DMS53 (cell line): ENCODE results near the gene KCNK3.
A peak's percentile ranks its signal among the peaks of the same experiment; 100 is the strongest.

Experiments used
- DNase-seq: peaks from one replicate; lab custom pipeline; 2025; lab: John Stamatoyannopoulos, UW

The KCNK3 gene

DNA sequence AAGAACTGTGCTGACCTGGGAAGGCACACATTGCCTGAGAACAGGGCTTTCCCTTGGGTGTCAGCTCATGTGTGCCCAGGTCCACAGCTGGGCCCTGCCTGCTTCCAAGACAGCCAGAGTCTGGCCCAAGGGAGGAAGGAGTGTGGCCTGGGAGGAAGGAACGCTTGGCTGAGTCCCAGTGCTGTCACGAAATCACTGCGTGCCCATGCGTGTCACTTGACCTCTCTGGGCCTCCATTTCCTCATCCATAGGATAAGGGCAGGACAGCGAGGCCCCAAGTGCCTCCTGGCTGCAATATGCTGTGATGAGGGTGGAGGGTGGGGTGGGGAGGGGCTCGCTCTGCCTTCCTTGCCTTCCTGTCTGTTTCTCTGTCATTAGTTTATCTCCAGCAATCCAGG is 642 bp upstream of the KCNK3 start:
- DNase-seq = peak; percentile 86

DNA sequence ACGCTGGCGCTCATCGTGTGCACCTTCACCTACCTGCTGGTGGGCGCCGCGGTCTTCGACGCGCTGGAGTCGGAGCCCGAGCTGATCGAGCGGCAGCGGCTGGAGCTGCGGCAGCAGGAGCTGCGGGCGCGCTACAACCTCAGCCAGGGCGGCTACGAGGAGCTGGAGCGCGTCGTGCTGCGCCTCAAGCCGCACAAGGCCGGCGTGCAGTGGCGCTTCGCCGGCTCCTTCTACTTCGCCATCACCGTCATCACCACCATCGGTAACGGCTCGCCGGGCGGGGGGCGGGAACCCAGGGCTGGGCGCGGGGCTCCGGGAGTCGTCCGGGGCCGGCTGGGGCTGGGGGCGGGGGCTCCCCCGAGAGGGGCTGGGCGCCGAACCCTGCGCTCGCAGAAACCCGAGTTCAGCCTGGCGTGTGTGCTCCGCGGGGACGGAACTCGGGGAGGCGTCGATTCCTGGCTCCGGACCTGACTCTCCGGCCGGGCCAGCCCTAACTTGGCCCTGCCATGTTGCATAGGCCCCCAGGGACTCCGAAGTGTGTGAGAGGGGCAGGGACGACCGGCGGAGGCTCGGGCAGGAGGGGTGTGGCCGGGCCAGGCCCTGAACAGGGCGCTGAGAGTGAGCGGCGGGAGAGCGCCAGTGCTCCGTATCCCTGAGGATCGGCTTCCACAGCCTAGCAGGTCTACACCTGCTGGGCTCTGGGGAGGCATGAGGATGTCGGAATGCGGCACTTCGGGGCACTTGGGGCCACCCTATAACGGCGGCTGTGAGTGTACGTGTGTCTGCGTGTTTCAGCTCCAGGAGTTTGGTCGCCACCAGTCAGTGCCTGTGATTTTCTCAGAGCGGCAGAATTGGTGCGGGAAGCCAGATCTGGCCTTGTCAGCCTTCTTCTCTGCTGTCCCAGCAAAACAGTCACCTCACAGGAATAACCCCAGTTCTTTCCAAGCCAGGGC is 651 bp downstream of the KCNK3 start:
- peak; percentile 73 for DNase-seq

DNA sequence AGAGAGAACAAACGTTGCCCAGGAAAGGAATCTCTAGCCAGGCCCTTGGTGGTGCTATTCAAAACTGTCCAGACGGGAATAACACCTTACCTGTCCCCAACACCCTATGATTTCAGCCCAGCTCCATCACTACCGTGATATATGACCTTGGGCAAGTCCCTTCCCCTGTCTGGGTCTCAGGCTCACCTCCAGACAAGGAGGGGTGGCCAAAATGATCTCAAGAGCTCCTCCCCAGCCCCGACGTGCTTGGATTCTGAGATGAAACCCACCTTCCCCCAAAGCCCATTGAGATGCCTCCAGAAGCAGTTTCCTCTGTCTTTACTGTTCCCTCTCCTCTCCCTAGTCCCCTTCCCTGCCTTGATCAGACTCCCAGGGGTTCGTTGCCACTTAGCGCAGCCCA is 1.5 kb downstream of the KCNK3 start:
- no peak for DNase-seq

DNA sequence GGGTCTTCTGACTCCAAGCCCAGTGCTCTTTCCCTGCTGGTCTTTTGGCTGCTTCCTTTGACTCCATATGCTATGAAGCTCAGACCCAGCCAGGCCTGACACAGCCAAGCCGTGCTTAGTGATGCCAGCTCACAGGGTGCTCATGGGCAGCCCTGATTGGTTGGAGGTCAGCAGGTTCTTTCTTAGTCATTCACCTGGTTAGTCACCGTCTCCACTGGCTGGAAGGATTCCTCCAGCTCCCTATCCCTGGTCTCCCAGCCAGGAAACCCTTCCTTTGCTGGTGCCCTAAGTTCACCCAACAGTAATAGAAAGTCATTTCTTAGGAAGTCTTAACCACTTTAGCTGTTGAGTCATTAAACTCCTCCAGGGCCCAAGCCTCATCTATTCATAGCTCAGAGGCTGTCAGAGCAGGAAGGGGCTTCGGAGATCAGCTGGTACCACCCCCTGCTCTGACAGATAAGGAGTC is 3.9 kb downstream of the KCNK3 start:
- peak; percentile 70 for DNase-seq

DNA sequence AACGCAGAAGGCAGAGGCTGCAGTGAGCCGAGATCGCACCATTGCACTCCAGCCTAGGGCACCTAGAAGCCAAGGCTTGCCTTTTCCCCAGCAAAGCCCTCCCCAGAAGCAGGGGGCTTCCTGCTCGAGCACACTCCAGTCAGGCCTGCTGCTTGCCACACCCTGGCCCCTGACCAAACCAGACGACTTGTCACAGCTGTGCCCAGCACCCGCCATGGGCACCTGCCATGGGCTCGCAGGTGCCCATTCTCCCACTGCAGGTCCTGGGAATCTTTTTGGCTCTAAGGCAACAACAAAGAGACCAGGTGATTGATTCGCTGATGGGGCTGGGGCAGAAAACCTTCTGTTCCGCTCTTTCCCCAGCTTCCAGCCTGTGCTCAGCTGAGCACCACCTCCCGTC is 4.9 kb downstream of the KCNK3 start:
- no peak for DNase-seq

DNA sequence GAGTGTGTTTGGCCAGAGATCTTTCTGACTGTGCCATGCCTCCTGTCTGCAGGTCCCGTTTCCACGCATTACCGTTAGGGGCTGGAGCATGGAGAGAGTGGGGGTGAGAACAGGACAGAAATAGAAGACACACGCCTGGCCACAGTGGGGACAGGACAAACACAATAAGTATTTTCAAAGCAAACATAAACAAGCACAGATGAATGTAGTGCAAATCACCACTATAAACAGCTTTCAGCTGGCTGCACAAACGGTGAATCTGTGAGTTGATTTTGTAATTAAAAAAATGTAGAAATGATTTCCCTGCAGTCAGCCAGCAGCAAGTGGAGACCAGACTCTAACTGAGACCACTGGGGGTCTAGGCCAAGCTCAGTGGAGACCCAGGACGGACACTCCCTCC is 6.8 kb downstream of the KCNK3 start:
- DNase-seq = no peak

DNA sequence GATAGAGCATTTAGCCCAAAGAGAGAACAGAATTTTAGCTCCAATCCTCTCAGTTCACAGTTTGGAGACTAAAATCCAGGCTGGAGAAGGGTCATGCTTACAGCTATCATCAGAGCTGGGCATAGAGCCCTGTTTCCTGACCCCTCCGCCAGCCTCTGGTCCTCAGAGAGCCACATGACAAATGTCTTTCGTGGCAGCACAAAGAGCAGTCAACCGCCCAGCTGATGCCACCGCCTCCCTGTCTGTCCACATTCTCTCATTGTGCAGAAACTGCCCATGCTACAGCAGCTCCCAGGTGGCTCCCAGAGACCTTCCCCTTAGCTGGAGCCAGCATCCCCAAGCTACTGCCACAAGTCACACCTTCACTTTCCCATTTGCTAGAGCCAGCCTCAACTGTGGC is 7.6 kb downstream of the KCNK3 start:
- no peak for DNase-seq

DNA sequence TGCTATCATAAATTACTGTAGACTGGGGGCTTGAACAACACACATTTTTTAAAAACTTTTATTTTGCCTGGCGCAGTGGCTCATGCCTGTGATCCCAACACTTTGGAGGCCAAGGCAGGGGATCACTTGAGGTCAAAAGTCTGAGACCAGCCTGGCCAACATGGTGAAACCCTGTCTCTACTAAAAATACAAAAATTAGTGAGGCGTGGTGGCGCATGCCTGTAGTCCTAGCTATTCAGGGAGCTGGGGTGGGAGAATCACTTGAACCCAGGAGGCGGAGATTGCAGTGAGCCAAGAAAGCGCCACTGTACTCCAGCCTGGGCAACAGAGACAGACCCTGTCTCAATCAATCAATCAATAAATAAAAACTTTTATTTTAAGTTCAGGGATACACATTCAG is 9.1 kb downstream of the KCNK3 start:
- DNase-seq = no peak

DNA sequence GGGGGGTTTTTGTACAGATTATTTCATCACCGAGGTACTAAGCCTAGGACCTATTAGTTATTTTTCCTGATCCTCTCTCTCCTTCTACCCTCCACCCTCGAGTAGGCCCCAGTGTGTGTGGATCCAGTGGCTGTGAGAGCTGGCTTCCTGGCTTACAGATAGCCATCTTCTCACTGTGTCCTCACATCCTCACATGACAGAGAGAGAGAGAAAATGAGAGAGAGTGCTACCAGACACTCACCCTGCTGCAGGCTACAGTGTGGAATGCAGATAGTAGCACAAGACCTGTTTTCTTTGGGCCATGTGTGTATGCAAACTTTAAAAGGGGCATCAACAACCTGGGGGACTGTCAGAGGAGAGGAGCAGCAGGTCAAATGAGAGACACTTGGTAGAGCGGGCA is 9.5 kb downstream of the KCNK3 start:
- DNase-seq = no peak

DNA sequence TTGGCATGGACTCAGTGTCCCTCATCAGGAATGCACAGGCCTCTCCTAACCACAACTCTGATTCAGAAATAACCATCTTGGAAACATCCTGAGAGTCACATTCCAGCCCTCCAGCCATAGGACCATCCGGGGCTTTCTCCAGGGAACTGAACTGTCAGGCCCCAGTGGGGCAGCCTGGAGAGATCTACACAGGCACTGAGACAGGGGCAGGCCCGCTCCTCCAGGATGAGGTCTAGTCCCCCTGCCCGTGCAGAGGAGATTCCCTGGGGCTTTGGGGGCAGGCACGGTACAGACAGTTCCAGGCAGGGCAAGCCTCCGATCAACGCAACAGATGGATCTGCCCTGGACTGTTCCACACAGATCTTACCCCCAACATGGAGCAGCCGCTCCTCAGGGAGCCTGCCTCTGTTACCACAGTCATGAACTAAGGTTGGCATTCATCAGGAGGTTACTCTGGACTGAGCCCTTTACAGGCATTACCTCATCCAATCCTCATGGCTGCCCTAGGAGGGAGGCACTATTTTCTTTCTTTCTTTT is 12.0 kb downstream of the KCNK3 start:
- no peak for DNase-seq

DNA sequence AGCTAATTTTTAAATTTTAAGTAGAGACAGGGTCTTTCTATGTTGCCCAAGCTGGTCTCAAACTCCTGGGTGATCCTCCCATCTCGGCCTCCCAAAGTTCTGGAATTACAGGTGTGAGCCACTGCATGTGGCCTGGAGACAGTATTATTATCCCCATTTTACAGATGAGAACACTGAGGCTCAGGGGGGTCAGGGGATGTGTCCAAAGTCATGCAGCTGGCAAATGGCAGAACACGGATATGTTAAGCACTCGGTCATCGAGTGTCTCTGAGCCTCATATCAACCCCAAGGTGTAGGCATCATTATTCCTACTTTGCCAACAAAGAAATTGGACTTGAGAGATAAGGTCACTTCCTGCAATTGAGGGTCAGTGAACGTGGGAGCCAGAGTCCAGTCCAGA is 12.6 kb downstream of the KCNK3 start:
- no peak for DNase-seq

DNA sequence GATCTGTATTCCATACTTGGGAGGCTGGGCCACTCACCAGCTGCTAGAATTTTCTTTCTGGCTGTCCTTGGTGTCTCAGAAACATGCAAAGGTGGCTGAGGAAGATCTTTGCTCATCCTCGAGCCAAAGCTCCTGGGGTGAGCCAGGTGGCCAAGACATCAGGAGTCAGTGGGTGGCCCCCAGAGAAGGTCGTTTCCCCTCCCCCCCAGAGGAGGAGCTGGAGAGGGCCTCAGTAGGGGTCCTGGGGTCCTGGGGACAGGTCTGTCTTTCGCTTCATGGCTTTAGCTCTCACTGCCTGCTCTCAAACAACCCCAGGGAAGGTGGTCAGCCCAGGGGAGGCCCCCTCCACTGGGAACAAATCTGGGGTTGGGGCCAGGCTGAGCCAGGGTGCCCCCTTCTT is 13.6 kb downstream of the KCNK3 start:
- DNase-seq = no peak

DNA sequence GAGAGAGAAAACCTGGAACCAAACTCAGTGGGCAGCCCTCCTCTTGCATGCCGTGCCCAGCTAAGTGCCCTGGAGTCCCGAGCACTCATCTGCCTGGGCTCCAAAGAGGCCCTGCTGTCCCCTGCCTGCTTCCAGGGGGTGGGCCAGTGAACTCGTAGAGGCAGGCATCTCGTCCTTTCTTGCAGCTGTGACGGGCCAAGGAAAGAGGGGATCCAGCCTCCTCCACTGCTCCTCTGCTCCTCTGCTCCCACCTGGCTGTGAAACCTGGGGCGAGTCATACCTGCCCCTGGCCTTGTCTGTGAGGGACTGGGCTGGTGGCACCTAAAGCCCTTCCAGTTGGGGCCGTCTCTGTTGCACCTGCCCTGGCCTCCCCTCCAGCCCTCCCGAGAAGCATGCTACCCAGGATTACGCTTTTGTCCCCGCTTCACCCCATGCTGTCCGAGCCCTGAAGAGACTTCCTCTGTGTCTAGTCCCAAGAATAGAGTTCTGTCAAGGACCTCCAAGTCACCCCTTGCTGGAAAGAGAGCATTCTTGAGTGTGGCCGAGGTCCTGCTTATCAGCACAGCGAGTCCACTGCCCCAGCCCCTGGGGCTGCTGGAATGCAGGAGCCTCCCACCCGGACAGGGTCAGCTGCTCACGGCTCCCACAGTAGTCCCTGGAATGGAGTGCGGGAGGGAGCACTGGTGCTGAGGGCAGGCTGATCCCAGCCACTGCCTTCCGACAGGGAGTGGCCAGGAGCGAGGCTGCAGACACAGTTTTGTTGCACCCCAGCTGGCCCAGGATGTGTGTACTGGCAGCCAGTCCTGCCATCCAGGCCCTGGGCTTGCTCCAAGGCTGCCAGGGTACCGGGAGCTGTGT is 14.3 kb downstream of the KCNK3 start:
- no peak for DNase-seq

DNA sequence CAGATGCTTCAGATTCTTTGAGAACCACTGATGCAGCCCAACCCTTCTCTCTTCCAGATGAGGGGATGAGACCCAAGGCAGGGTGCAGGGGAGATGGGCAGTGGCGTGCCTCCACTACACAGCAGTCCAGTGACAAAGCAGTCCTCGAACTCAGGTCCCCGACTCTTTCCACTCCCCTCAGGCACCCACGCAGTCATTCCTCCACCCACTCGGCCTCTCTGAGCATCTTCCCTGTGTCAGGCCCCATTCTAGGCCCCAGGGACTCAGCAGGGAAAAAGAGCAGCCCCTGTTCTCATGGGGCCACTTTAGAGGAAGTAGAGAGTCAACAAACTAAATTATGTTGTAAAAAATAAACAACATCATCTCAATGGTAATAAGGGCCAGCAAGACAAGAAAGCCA is 15.2 kb downstream of the KCNK3 start:
- DNase-seq = no peak

DNA sequence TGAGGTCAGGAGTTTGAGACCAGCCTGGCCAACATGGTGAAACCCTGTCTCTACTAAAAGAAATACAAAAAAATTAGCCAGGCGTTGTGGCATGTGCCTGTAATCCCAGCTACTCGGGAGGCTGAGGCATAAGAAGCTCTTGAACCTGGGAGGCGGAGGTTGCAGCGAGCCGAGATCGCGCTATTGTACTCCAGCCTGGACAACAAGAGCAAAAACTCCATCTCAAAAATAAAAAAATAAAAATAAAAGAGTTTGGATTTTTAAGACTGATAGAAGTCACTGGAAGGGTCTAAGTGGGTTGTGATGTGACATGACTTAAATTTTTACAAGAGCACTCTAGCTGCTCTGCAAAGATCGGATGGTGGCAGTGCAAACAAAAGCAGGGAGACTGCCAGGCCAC is 15.9 kb downstream of the KCNK3 start:
- DNase-seq = no peak

DNA sequence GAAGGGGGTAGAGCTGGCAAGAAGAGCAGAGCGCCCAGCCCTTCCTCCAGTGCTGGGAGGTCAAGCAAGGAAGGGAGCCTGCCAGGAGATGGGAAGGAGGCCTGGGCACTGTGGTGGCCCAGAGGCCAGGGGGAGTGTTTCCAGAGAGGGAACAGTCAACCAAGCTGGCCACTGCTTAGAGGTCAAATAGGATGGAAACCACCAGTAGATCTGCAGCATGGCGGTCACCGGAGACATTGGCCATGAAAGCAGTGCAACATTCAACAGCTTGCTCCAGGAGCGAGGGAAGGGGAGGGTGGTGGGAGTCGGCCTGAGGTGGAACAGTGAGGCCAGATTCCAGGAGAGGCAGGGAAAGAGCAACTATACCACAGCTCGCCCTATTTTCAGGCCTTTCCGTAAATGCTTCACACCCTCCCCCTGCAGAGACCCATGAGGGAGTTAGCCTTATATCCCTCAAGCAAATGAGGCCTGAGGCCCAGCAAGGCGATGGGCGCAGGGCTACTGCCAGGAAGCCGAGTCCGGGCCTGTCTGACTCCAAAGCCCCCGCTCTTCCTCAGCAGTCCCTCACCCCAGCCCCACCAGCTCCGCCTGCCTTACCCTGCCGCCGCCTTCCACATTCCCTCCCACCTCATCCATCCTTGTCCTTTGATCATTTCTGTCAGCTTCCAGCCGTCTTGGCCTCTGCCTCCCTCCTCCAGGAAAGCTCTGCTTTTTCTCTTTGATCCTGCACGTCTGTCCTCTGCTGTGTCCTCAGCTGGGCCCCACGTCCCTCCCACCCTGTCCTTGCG is 17.0 kb downstream of the KCNK3 start:
- no peak for DNase-seq

DNA sequence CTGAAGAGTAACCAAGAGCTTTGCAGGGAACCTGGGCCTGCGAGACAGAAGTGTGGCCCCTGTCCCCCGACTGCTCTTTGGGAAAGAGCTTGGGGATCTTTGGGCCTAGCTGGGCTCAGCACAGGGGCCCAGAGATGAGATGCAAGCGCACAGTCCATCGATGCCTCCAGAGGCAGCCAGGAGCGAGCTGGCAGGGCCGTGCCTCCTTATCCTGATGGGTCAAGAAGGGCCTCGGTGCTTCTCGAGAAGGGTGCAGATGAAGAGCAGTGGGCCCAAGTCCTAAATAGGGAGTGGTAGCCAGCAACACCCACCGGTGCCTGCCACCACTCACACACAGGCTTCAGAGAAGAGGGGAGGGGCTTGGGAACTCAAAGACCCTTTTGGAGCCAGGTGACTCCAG is 17.6 kb downstream of the KCNK3 start:
- DNase-seq = no peak

DNA sequence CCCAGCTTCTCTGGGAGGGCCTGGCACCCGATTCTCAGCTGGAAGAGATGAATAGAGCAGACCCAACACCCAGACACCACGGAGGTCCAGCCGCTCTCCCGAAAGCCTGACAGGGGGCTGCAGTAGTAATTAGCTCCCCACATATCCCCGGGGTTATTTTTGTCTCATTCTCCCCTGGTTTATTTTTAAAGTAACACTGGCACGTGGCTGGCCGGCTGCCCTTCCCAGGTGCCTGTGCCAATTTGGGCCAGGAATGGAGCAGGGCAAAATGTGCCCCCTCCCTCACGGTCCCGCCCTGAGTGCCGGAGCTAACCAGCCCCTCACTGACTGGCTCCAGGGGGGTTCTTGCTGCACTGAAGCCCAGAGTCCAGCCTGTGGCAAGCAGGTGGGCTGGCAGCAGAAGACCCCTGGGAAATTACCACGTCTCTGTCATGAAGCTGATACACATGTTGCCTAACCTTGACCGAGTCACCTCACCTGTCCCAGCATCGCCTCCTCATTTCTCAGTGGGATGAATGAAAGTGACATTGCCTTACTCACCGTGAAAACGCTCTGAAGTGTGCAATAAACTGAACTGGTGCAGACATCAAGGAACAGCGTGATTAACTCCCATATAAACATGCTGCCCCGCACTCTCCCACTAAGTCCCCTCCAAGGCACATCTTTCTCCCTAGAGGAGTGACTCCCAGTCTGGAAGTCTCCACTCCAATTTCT is 18.4 kb downstream of the KCNK3 start:
- DNase-seq = no peak

DNA sequence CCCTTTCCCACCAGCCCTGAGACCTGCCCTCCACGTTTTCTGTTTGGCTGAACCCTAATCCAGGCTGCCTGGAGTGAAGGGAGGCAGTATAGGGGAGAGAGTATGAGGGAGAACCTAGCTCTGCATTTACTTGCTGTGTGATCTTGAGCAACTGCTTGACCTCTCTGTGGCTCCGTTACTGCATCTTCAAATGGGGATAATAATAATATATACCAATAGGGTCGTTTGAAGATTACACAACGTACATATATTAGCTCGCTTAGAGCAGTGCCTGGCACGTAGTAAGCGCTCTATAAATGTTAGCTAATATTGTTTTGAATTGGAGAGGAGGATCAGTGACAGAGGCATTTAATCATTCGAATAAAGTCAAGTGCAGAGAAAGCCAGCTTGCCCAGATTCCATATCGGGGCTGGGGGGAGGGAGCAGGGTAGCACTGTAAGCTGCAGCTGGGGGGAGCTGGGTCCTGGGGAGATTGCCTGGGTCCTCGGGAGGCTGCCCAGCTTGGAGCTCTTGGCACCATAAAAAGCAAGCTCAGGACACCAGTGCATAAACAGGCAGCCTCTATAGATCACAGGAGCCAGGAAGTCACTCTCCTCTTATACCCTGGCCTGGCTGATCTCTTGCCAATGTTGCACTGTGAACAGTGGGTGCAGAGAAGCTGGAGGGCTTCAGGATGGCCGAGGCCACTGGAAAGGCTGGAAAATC is 19.1 kb downstream of the KCNK3 start:
- DNase-seq = no peak
